Naive thymus-derived CD4-positive, alpha-beta T cell (primary cell): ENCODE measurements around the gene AJAP1. TPM values are rescaled to one million over a fixed set of nuclear protein-coding genes. Genes with fewer than 3 reads are reported as not detected.

Experiments used
- ATAC-seq: fragments of 150-1000 bp; cut with Tn5 transposase; 2 replicates; pipeline ENCODE4 v1.10.0; 2021; ENCODE audit warnings: mild to moderate bottlenecking, moderate library complexity
- CTCF ChIA-PET: fragments of 350-600 bp; sonication (Branson Sonifier 250); formaldehyde crosslinking; loops from one replicate; lab custom pipeline; 2021; ENCODE audit warnings: antibody characterized with exemption; lab: Charles Lee
- POLR2A ChIA-PET: fragments of 350-600 bp; sonication (Branson Sonifier 250); formaldehyde crosslinking; loops from one replicate; lab custom pipeline; 2021; ENCODE audit warnings: antibody characterized with exemption, inconsistent platforms; lab: Charles Lee
- DNase-seq, 9 donors: peaks; one replicate each; pipeline versions ENCODE4 v3.0.0 to v3.0.0-alpha.2; 2020 to 2022; ENCODE audit warnings: mixed read lengths in 1 of 9
- H3K27ac ChIP-seq: one replicate; pipeline ENCODE4 v1.7.0; 2013; ENCODE audit warnings: mild to moderate bottlenecking, low read depth, low read length, moderate library complexity
- H3K27me3 ChIP-seq, 2 donors: one replicate each; pipeline ENCODE4 v1.7.0; 2013; ENCODE audit warnings: low read length in 2 of 2, mild to moderate bottlenecking in 2 of 2, moderate library complexity in 2 of 2; ENCODE audit not compliant: control insufficient read depth in 2 of 2, insufficient read depth in 2 of 2
- H3K36me3 ChIP-seq, 3 experiments: 1 replicate in 2 of 3; 2 replicates in 1 of 3; pipeline ENCODE4 v1.7.0; 2013; ENCODE audit warnings: low read length in 3 of 3, mild to moderate bottlenecking in 3 of 3, moderate library complexity in 1 of 3; ENCODE audit not compliant: insufficient read depth in 3 of 3, control insufficient read depth in 2 of 3
- H3K4me1 ChIP-seq, 2 donors: one replicate each; pipeline ENCODE4 v1.7.0; 2013; ENCODE audit warnings: low read length in 2 of 2, mild to moderate bottlenecking in 2 of 2, moderate library complexity in 1 of 2; ENCODE audit not compliant: control insufficient read depth in 2 of 2, insufficient read depth in 2 of 2
- H3K4me3 ChIP-seq: 2 replicates; pipeline ENCODE4 v1.7.0; 2013; ENCODE audit warnings: mild to moderate bottlenecking, low read length
- H3K9me3 ChIP-seq, 3 experiments: 1 replicate in 2 of 3; 2 replicates in 1 of 3; pipeline ENCODE4 v1.7.0; 2013; ENCODE audit warnings: low read length in 3 of 3; ENCODE audit not compliant: control insufficient read depth in 2 of 3
- H3K27ac Mint-ChIP-seq, 9 donors: one replicate each; pipeline ENCODE4 v1.8.0; 2020 to 2022; ENCODE audit warnings: mixed read lengths in 9 of 9, mild to moderate bottlenecking in 8 of 9, moderate library complexity in 5 of 9, inconsistent platforms in 2 of 9
- H3K27me3 Mint-ChIP-seq, 5 donors: one replicate each; pipeline ENCODE4 v1.8.0; 2021 to 2022; ENCODE audit warnings: mixed read lengths in 5 of 5, mild to moderate bottlenecking in 1 of 5
- H3K36me3 Mint-ChIP-seq, 5 donors: one replicate each; pipeline ENCODE4 v1.8.0; 2020 to 2022; ENCODE audit warnings: mixed read lengths in 5 of 5, mild to moderate bottlenecking in 3 of 5, inconsistent platforms in 1 of 5
- H3K4me1 Mint-ChIP-seq, 7 donors: one replicate each; pipeline ENCODE4 v1.8.0; 2020 to 2022; ENCODE audit warnings: mixed read lengths in 7 of 7, mild to moderate bottlenecking in 3 of 7, inconsistent platforms in 1 of 7
- H3K4me3 Mint-ChIP-seq, 10 donors: one replicate each; pipeline ENCODE4 v1.8.0; 2020 to 2022; ENCODE audit warnings: mild to moderate bottlenecking in 10 of 10, mixed read lengths in 10 of 10, moderate library complexity in 6 of 10, inconsistent platforms in 2 of 10
- H3K9me3 Mint-ChIP-seq, 11 donors: one replicate each; pipeline ENCODE4 v1.8.0; 2020 to 2022; ENCODE audit warnings: mixed read lengths in 11 of 11, mild to moderate bottlenecking in 4 of 11, inconsistent platforms in 1 of 11, moderate library complexity in 1 of 11
- intact Hi-C, 2 donors: fragments of 100-400 bp; cut with micrococcal nuclease; formaldehyde crosslinking; loops; one replicate each; pipeline ENCODE4 v1.15.1; 2023
- polyA plus RNA-seq, 2 donors: library from polyadenylated mRNA; unstranded; fragments of 300-500 nt; fragmentation: Illumina TruSeq; gene quantifications; one replicate each; pipeline ENCODE4 v1.2.3, GENCODE V29; 2021
- total RNA-seq, 6 experiments: library from RNA in 5 of 6; stranded (reverse) in 5 of 6; gene quantifications; 1 replicate in 5 of 6; 2 replicates in 1 of 6; pipeline ENCODE4 v1.2.3 and lab custom pipeline; 2021 to 2026

The AJAP1 gene
- total and polyA plus RNA-seq, 7 experiments from 2014 or later, result 0.09 to 2.4 (median 0.82) TPM; not detected in 1

- POLR2A ChIA-PET, result no interaction called here
- Histone ChIP-seq H3K9me3 (no peaks in the 10 kb centered on the region), H3K27ac (no peak overlapping the region), H3K27me3 (no peaks in the 10 kb centered on the region), H3K4me3 (no peak overlapping the region), H3K4me1 (no peaks in the 10 kb centered on the region), H3K36me3 (no peaks in the 10 kb centered on the region)
- intact Hi-C loops, result no loop called here
- Mint-ChIP-seq H3K9me3 (peaks cover 0 to 6% (median 0%) of the 10 kb centered on the region in 11 donors), H3K36me3 (peaks cover 0 to 7% (median 0%) of the 10 kb centered on the region in 5 donors), H3K27me3 (peaks cover 0 to 15% (median 0%) of the 10 kb centered on the region in 5 donors), H3K4me3 (no peak overlapping the region), H3K4me1 (no peaks in the 10 kb centered on the region), H3K27ac (no peak overlapping the region)
- DNase-seq, result no peak
- CTCF ChIA-PET, result no interaction called here
- no peak for ATAC-seq
Measured at GRCh38 chr1:4699376-4700301, 45.2 kb downstream of the AJAP1 start.

DNA sequence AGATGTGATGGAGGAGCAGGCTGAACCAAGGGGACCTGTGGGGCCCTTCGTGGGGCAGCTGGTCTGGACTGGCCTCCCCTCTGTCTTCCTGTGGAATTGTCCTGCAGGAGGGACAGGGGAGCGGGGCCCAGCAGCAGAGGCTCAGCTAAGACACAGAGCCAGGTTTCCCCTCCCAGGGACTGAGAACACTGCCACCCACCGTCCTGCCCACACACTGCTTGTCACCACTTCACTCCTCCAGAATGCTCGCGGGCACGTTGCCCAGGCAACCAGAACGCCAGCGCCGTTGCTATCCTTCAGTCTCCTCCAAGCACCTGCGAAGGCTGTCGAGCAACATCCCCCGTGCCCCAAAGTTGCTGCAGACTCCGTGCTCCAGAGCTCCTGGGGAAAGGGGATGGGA lies 46.4 kb downstream of the AJAP1 start:
- H3K27me3 ChIP-seq, result no peaks in the 10 kb centered on the region
- H3K4me3 ChIP-seq, result no peak overlapping the region
- ATAC-seq, result no peak
- Mint-ChIP-seq H3K4me1 (no peaks in the 10 kb centered on the region), H3K9me3 (peaks cover 0 to 4% (median 0%) of the 10 kb centered on the region in 11 donors), H3K27ac (no peak overlapping the region), H3K27me3 (peaks cover 0 to 7% (median 0%) of the 10 kb centered on the region in 5 donors), H3K4me3 (no peak overlapping the region), H3K36me3 (no peaks in the 10 kb centered on the region)
- no peak for DNase-seq
- no peaks in the 10 kb centered on the region for H3K4me1 ChIP-seq
- POLR2A ChIA-PET, result no interaction called here
- no peaks in the 10 kb centered on the region for H3K36me3 ChIP-seq
- no peak overlapping the region for H3K27ac ChIP-seq
- CTCF ChIA-PET, result no interaction called here
- H3K9me3 ChIP-seq, result no peaks in the 10 kb centered on the region
- intact Hi-C loops, result no loop called here

DNA sequence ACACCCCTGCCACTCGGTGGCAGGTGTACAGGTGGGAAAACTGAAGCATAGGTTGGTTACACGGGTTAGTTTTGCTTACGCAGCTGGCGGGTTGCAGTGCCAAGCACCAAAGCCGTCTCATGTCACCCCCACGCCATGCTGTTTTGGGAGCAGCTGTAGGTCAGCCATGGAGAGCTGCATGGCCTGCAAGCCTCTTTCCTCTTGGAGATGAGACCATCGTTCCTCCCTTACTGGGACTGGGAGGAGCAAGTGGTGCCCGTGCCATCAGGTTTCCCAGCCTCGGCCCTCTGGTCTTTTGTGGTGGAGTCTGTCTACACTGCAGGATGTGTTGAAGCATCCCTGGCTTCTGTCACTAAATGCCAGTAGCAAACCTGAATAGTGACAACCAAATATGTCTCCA lies 46.9 kb downstream of the AJAP1 start:
- ChIA-PET CTCF (no interaction called here), POLR2A (no interaction called here)
- H3K4me1 Mint-ChIP-seq, result no peaks in the 10 kb centered on the region

DNA sequence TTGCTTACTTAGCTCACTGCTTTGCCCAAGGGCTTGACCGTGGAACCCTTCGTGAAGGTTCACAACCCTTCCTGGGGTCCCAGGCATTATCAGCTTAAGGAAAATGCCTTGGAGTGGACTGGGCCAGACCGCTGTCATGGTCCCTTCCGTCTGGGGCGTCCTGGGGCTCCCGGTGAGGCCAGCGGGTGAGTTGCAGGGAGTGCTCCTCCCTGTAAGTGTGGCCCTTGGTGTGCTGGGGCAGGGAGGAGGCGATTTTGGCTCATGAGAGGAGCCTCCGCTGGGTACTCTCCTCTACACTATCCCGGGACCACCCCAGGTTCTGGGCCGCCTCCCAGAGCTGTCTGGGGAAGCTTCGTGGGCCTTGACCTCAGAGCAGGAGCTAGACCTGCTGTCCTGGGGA lies 48.1 kb downstream of the AJAP1 start:
- CTCF ChIA-PET, result no interaction called here
- no peaks in the 10 kb centered on the region for H3K36me3 ChIP-seq
- ATAC-seq, result no peak
- no peak overlapping the region for H3K4me3 ChIP-seq
- Mint-ChIP-seq H3K27me3 (peaks cover 0 to 16% (median 5%) of the 10 kb centered on the region in 5 donors), H3K27ac (no peak overlapping the region), H3K9me3 (peaks cover 0 to 3% (median 0%) of the 10 kb centered on the region in 11 donors), H3K4me3 (no peak overlapping the region), H3K4me1 (no peaks in the 10 kb centered on the region), H3K36me3 (no peaks in the 10 kb centered on the region)
- H3K27me3 ChIP-seq, result no peaks in the 10 kb centered on the region
- no peak for DNase-seq
- no peak overlapping the region for H3K27ac ChIP-seq
- intact Hi-C loops, result no loop called here
- H3K9me3 ChIP-seq, result no peaks in the 10 kb centered on the region
- H3K4me1 ChIP-seq, result no peaks in the 10 kb centered on the region
- POLR2A ChIA-PET, result no interaction called here

More for the DNA sequence above, 46.9 kb downstream of the AJAP1 start:
- intact Hi-C loops, result no loop called here
- Histone ChIP-seq H3K4me3 (no peak overlapping the region), H3K27me3 (no peaks in the 10 kb centered on the region), H3K9me3 (no peaks in the 10 kb centered on the region), H3K36me3 (no peaks in the 10 kb centered on the region), H3K27ac (no peak overlapping the region), H3K4me1 (no peaks in the 10 kb centered on the region)
- H3K36me3 Mint-ChIP-seq, result no peaks in the 10 kb centered on the region
- no peak overlapping the region for H3K27ac Mint-ChIP-seq
- peaks cover 0 to 10% (median 0%) of the 10 kb centered on the region in 5 donors for H3K27me3 Mint-ChIP-seq
- peaks cover 0 to 4% (median 0%) of the 10 kb centered on the region in 11 donors for H3K9me3 Mint-ChIP-seq
- ATAC-seq, result no peak
- no peak overlapping the region for H3K4me3 Mint-ChIP-seq
- DNase-seq, result no peak

- Mint-ChIP-seq H3K27me3 (peaks cover 0 to 19% (median 8%) of the 10 kb centered on the region in 5 donors), H3K27ac (no peak overlapping the region), H3K4me3 (no peak overlapping the region), H3K9me3 (peaks cover 0 to 3% (median 0%) of the 10 kb centered on the region in 11 donors), H3K4me1 (no peaks in the 10 kb centered on the region), H3K36me3 (no peaks in the 10 kb centered on the region)
- no peak overlapping the region for H3K4me3 ChIP-seq
- H3K27me3 ChIP-seq, result no peaks in the 10 kb centered on the region
- no peaks in the 10 kb centered on the region for H3K9me3 ChIP-seq
- H3K36me3 ChIP-seq, result no peaks in the 10 kb centered on the region
- DNase-seq, result no peak
- intact Hi-C loops, result no loop called here
- no peaks in the 10 kb centered on the region for H3K4me1 ChIP-seq
- ATAC-seq, result no peak
- H3K27ac ChIP-seq, result no peak overlapping the region
- ChIA-PET CTCF (no interaction called here), POLR2A (no interaction called here)
Measured at GRCh38 chr1:4702932-4703331, 48.5 kb downstream of the AJAP1 start.

- H3K4me1 Mint-ChIP-seq, result no peaks in the 10 kb centered on the region
- Histone ChIP-seq H3K27me3 (no peaks in the 10 kb centered on the region), H3K9me3 (no peaks in the 10 kb centered on the region), H3K27ac (no peak overlapping the region), H3K4me1 (no peaks in the 10 kb centered on the region), H3K36me3 (no peaks in the 10 kb centered on the region), H3K4me3 (no peak overlapping the region)
- ATAC-seq (no peak), DNase-seq (no peak)
- H3K9me3 Mint-ChIP-seq, result peaks cover 0 to 3% (median 0%) of the 10 kb centered on the region in 11 donors
- intact Hi-C loops, result no loop called here
- H3K27me3 Mint-ChIP-seq, result peaks cover 0 to 19% (median 8%) of the 10 kb centered on the region in 5 donors
- H3K4me3 Mint-ChIP-seq, result no peak overlapping the region
- H3K27ac Mint-ChIP-seq, result no peak overlapping the region
- ChIA-PET CTCF (no interaction called here), POLR2A (no interaction called here)
- H3K36me3 Mint-ChIP-seq, result no peaks in the 10 kb centered on the region
Measured at GRCh38 chr1:4703646-4704045, 49.2 kb downstream of the AJAP1 start.
